Activated T-cell treated with anti-CD3 and anti-CD28 coated beads, Interleukin-2, amount 50 U/mL, for 72 hours (primary cell): ENCODE data around the gene TAMALIN. TPM values are rescaled to one million over a fixed set of nuclear protein-coding genes. Genes with fewer than 3 reads are reported as not detected.
A peak's percentile ranks its signal among the peaks of the same experiment; 100 is the strongest.

Source experiments
- ATAC-seq, 2 donors: fragments of 150-1000 bp; cut with Tn5 transposase; replicated peaks in 1 of 2; 2 replicates each; pipeline ENCODE4 v1.10.0; 2021; ENCODE audit warnings: moderate library complexity in 2 of 2, mild to moderate bottlenecking in 1 of 2
- DNase-seq, 2 donors: peaks; one replicate each; pipeline ENCODE4 v3.0.0; 2021 to 2022; ENCODE audit warnings: mixed read lengths in 1 of 2
- H3K27ac Mint-ChIP-seq: one replicate; pipeline ENCODE4 v1.8.0; 2022; ENCODE audit warnings: mild to moderate bottlenecking, moderate library complexity, mixed read lengths
- H3K27me3 Mint-ChIP-seq: one replicate; pipeline ENCODE4 v1.8.0; 2022; ENCODE audit warnings: low read depth, mixed read lengths
- H3K36me3 Mint-ChIP-seq, 2 donors: one replicate each; pipeline ENCODE4 v1.8.0; 2022; ENCODE audit warnings: mixed read lengths in 2 of 2, mild to moderate bottlenecking in 1 of 2; ENCODE audit not compliant: insufficient read depth in 2 of 2
- H3K4me1 Mint-ChIP-seq: one replicate; pipeline ENCODE4 v1.8.0; 2022; ENCODE audit warnings: low read depth, mixed read lengths
- H3K4me3 Mint-ChIP-seq, 2 donors: one replicate each; pipeline ENCODE4 v1.8.0; 2022; ENCODE audit warnings: mild to moderate bottlenecking in 2 of 2, mixed read lengths in 2 of 2, moderate library complexity in 2 of 2
- H3K9me3 Mint-ChIP-seq, 2 donors: one replicate each; pipeline ENCODE4 v1.8.0; 2022; ENCODE audit warnings: mixed read lengths in 2 of 2
- total RNA-seq, 2 donors: library from RNA; stranded (reverse); gene quantifications; one replicate each; pipeline ENCODE4 v1.2.3, GENCODE V29; 2022

Gene TAMALIN
- total RNA-seq, 2 donors from 2014 or later = 10.0 to 11.1 TPM

GRCh38 chr12:51994539-51994820 is 12.3 kb upstream of the TAMALIN start:
- no peak overlapping the region for H3K27ac Mint-ChIP-seq
- H3K9me3 Mint-ChIP-seq = no peaks in the 10 kb centered on the region
- H3K4me3 Mint-ChIP-seq = no peak overlapping the region
- DNase-seq = no peak
- no peak for ATAC-seq
- no peaks in the 10 kb centered on the region for H3K27me3 Mint-ChIP-seq
- H3K36me3 Mint-ChIP-seq = peaks cover 0 to 5% of the 10 kb centered on the region in 2 donors
- peaks cover 8% of the 10 kb centered on the region for H3K4me1 Mint-ChIP-seq

GRCh38 chr12:51994959-51995358 is 11.8 kb upstream of the TAMALIN start:
- no peak overlapping the region for H3K4me3 Mint-ChIP-seq
- no peak for ATAC-seq
- no peak overlapping the region for H3K27ac Mint-ChIP-seq
- H3K36me3 Mint-ChIP-seq = peaks cover 0 to 5% of the 10 kb centered on the region in 2 donors
- no peak for DNase-seq
- peaks cover 10% of the 10 kb centered on the region for H3K4me1 Mint-ChIP-seq
- no peaks in the 10 kb centered on the region for H3K9me3 Mint-ChIP-seq
- H3K27me3 Mint-ChIP-seq = no peaks in the 10 kb centered on the region

- DNase-seq (no peak), ATAC-seq (no peak)
- no peaks in the 10 kb centered on the region for H3K9me3 Mint-ChIP-seq
- no peak overlapping the region for H3K27ac Mint-ChIP-seq
- no peak overlapping the region for H3K4me3 Mint-ChIP-seq
- peaks cover 10% of the 10 kb centered on the region for H3K4me1 Mint-ChIP-seq
- no peaks in the 10 kb centered on the region for H3K27me3 Mint-ChIP-seq
- peaks cover 0 to 4% of the 10 kb centered on the region in 2 donors for H3K36me3 Mint-ChIP-seq
Measured at GRCh38 chr12:51997136-51997535, 9.6 kb upstream of the TAMALIN start.

- Mint-ChIP-seq H3K27ac (no peak overlapping the region), H3K4me3 (no peak overlapping the region), H3K36me3 (no peaks in the 10 kb centered on the region), H3K27me3 (peaks cover 17% of the 10 kb centered on the region), H3K4me1 (peaks cover 24% of the 10 kb centered on the region), H3K9me3 (no peaks in the 10 kb centered on the region)
- ATAC-seq (no peak), DNase-seq (no peak)
Measured at GRCh38 chr12:52003016-52003550, 3.7 kb upstream of the TAMALIN start.

GRCh38 chr12:52003591-52003990 is 3.2 kb upstream of the TAMALIN start:
- no peak overlapping the region for H3K4me3 Mint-ChIP-seq

GRCh38 chr12:52004042-52004648 is 2.6 kb upstream of the TAMALIN start:
- peaks cover 17% of the 10 kb centered on the region for H3K27me3 Mint-ChIP-seq
- peaks cover 31% of the 10 kb centered on the region for H3K4me1 Mint-ChIP-seq
- DNase-seq (no peak), ATAC-seq (no peak)
- no peaks in the 10 kb centered on the region for H3K9me3 Mint-ChIP-seq
- no peak overlapping the region for H3K4me3 Mint-ChIP-seq
- no peaks in the 10 kb centered on the region for H3K36me3 Mint-ChIP-seq
- no peak overlapping the region for H3K27ac Mint-ChIP-seq

More at GRCh38 chr12:52003591-52003990, 3.2 kb upstream of the TAMALIN start:
- Mint-ChIP-seq H3K27me3 (peaks cover 17% of the 10 kb centered on the region), H3K4me1 (peaks cover 29% of the 10 kb centered on the region), H3K36me3 (no peaks in the 10 kb centered on the region), H3K27ac (no peak overlapping the region), H3K9me3 (no peaks in the 10 kb centered on the region)
- DNase-seq = no peak
- no peak for ATAC-seq

GRCh38 chr12:52005218-52005902 is 1.4 kb upstream of the TAMALIN start:
- Mint-ChIP-seq H3K9me3 (no peaks in the 10 kb centered on the region), H3K27me3 (peaks cover 17% of the 10 kb centered on the region), H3K4me3 (peak overlapping the region; percentile 78 to 88), H3K36me3 (no peaks in the 10 kb centered on the region), H3K27ac (no peak overlapping the region), H3K4me1 (peaks cover 26% of the 10 kb centered on the region)
- ATAC-seq (no peak), DNase-seq (no peak)

GRCh38 chr12:52005903-52006703 is 643 bp upstream of the TAMALIN start:
- Mint-ChIP-seq H3K9me3 (no peaks in the 10 kb centered on the region), H3K36me3 (no peaks in the 10 kb centered on the region), H3K4me1 (peaks cover 26% of the 10 kb centered on the region), H3K27me3 (peaks cover 17% of the 10 kb centered on the region), H3K4me3 (peak overlapping the region; percentile 78 to 88), H3K27ac (no peak overlapping the region)
- ATAC-seq = no peak
- no peak for DNase-seq

- H3K9me3 Mint-ChIP-seq = no peaks in the 10 kb centered on the region
- H3K27ac Mint-ChIP-seq = peak overlapping the region; percentile 18
- H3K4me1 Mint-ChIP-seq = peaks cover 26% of the 10 kb centered on the region
- peak; percentile 45 to 50 for ATAC-seq
- peaks cover 0 to 2% of the 10 kb centered on the region in 2 donors for H3K36me3 Mint-ChIP-seq
- DNase-seq = peak; percentile 45 to 48
- peaks cover 17% of the 10 kb centered on the region for H3K27me3 Mint-ChIP-seq
- H3K4me3 Mint-ChIP-seq = peak overlapping the region; percentile 81 to 91
Measured at GRCh38 chr12:52007158-52007921, 594 bp downstream of the TAMALIN start.

- Mint-ChIP-seq H3K4me3 (peak overlapping the region; percentile 81 to 91), H3K36me3 (peaks cover 0 to 2% of the 10 kb centered on the region in 2 donors), H3K27me3 (peaks cover 17% of the 10 kb centered on the region), H3K27ac (no peak overlapping the region), H3K9me3 (no peaks in the 10 kb centered on the region), H3K4me1 (peaks cover 26% of the 10 kb centered on the region)
- ATAC-seq (no peak), DNase-seq (no peak)
Measured at GRCh38 chr12:52007982-52008510, 1.3 kb downstream of the TAMALIN start.

GRCh38 chr12:52009081-52009751 is 2.5 kb downstream of the TAMALIN start:
- ATAC-seq (no peak), DNase-seq (no peak)
- H3K9me3 Mint-ChIP-seq = no peaks in the 10 kb centered on the region
- peaks cover 26% of the 10 kb centered on the region for H3K4me1 Mint-ChIP-seq
- no peak overlapping the region for H3K27ac Mint-ChIP-seq
- H3K27me3 Mint-ChIP-seq = peaks cover 17% of the 10 kb centered on the region
- no peak overlapping the region for H3K4me3 Mint-ChIP-seq
- H3K36me3 Mint-ChIP-seq = peaks cover 0 to 2% of the 10 kb centered on the region in 2 donors

- Mint-ChIP-seq H3K9me3 (no peaks in the 10 kb centered on the region), H3K4me1 (peaks cover 26% of the 10 kb centered on the region), H3K27me3 (peaks cover 13% of the 10 kb centered on the region), H3K4me3 (no peak overlapping the region), H3K36me3 (peaks cover 0 to 2% of the 10 kb centered on the region in 2 donors), H3K27ac (no peak overlapping the region)
- DNase-seq (no peak), ATAC-seq (no peak)
Measured at GRCh38 chr12:52010152-52010622, 3.4 kb downstream of the TAMALIN start.
